GM12874 (cell line): ENCODE measurements around the gene HSP90B1.

Source experiments
- TF ChIP-seq, protein P1 (sequence below): IDR thresholded peaks from 2 replicates; pipeline ENCODE4 v1.5.1; 2011; ENCODE audit warnings: low read depth, mild to moderate bottlenecking, control low read depth, low read length, moderate library complexity; ENCODE audit not compliant: insufficient read depth

Gene HSP90B1

DNA sequence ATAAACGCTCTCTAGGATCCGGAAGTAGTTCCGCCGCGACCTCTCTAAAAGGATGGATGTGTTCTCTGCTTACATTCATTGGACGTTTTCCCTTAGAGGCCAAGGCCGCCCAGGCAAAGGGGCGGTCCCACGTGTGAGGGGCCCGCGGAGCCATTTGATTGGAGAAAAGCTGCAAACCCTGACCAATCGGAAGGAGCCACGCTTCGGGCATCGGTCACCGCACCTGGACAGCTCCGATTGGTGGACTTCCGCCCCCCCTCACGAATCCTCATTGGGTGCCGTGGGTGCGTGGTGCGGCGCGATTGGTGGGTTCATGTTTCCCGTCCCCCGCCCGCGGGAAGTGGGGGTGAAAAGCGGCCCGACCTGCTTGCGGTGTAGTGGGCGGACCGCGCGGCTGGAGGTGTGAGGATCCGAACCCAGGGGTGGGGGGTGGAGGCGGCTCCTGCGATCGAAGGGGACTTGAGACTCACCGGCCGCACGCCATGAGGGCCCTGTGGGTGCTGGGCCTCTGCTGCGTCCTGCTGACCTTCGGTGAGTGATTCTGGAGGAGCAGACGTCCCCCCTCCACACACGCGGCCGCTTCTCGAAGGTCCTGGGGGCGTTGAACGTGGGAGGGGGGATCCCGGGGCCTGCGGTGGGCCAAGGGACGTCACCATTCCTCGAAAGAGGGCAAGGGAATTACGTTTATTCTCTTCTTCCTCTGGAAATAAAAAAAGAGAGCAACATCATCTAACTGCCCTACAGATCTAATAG lies at the start of gene HSP90B1:
TSS of gene HSP90B1 (plus strand) at position 377 of the 753 bp plus-strand sequence. CDS start at position 483, 106 bp downstream.
- TF ChIP-seq, protein P1, sequence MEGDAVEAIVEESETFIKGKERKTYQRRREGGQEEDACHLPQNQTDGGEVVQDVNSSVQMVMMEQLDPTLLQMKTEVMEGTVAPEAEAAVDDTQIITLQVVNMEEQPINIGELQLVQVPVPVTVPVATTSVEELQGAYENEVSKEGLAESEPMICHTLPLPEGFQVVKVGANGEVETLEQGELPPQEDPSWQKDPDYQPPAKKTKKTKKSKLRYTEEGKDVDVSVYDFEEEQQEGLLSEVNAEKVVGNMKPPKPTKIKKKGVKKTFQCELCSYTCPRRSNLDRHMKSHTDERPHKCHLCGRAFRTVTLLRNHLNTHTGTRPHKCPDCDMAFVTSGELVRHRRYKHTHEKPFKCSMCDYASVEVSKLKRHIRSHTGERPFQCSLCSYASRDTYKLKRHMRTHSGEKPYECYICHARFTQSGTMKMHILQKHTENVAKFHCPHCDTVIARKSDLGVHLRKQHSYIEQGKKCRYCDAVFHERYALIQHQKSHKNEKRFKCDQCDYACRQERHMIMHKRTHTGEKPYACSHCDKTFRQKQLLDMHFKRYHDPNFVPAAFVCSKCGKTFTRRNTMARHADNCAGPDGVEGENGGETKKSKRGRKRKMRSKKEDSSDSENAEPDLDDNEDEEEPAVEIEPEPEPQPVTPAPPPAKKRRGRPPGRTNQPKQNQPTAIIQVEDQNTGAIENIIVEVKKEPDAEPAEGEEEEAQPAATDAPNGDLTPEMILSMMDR, result no peak

DNA sequence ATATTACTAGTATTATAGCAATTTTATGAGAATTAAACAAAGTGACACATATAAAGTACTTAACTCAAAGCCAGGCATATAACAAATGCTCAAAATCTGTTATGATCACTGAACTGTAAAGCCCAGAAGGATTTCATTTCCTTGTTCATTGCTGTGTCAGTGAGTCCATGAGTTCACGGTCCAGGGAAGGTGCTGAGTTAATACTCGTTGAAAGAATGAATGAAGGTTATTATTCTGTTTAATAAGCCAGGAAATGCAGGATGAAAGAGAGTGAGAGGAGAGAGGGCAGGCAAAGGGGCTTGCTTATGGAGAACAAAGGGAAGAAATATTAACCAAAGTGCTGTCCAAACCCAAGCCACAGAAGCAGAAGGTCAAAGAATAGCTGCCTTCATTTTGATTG lies 48.9 kb upstream of the HSP90B1 start:
- TF ChIP-seq, protein P1, result no peak

DNA sequence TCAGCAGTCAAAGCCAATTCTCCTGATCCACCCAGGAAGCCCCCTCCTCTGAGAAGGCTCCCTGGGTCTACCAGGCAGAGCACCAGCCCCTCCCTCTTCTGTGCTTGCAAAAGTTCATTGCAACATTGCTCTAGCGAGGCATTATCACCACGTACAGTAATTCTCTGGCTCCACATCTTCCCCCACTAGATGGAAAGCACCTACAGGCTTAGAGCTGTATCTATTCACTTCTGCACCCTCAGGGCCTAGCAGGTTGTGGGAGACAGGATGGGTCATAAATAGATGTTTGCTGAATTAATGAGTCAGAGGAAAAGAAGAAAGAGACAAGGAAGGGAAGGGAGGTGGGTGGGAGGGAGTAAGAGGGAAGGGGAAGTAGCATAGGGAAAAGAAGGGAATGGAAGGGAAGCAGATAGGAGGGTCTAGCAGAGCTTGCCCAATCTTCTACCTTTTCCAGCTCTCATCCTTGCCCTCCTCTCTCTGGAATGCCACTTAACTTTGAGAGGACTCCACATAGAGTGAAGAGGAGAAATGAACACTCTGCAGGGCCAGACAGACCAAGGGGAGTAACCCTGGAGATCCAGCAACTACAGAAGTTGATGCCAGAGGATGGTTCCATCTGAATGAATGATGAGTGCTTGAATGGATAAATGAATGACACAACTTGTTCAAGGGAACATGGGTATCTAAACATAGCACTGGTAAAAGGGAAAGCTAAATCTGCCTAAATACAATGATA lies 47.2 kb upstream of the HSP90B1 start:
- TF ChIP-seq, protein P1, result no peak

DNA sequence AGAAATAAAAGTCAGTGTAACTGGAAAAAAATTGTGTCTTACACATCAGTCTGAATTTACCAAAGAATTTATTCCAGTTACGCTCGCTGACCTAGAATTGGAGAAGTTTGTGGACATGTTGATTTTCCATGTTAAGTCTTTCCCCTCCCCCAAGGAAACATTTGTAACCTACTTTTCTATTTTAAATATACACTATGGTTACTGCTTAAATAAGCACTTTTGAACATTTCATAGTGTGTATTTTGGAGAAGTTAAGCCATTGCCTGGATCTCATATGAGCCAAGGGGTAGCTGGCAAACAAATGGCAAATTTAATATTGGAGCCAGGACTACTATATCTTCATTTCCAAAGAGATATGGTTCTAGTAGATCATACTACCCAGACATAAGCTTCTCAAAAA lies 46.3 kb upstream of the HSP90B1 start:
- TF ChIP-seq, protein P1, result no peak

DNA sequence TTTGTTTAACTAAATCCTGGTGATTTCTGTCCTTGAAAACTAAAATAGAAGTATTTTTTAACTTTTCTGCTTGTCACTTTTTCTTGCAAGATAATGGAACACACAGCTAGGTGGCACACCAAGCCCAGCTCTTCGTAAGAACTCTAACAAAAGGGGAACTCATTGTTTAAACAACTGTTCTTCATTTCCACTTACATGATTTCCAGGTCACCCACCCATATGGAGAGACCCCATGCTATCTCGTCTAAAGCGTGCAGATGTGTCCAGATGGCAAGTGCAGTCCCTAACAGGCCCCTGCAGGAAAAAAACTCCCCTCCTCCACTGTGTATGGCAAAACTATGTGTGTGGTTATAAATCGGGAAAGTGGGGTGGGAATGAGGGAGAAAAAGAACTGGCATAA lies 45.9 kb upstream of the HSP90B1 start:
- TF ChIP-seq, protein P1, result peak; percentile 43; the same call in 1 of the 2 replicates

DNA sequence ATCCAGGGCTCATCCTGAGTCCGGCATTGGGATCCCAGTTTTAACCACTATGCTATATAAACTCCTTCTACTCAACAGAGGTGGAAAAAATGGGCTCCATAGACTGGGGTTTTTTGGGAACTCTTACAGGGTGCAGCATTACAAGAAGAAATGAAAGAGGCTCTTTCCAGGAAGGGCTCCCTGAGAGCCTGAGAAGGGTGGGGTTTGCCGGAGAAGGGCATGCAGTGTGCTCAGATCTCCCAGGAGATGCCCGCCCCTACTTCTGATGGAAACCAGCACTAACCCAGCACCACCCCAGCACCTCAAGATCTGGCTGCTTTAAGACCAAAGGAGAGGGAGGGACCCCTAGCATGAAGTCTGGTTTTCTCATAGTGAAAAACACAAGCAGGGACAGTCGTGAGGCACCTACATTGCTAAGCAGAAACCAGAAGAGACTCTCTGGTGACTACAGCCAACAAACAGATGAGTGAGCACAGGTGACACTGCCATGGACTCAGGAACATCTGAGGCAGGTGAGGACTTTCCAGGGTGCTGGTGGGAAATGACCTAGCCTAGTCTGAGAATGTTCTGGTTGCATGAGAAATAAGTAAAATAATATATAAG lies 43.9 kb upstream of the HSP90B1 start:
- TF ChIP-seq, protein P1, result no peak

DNA sequence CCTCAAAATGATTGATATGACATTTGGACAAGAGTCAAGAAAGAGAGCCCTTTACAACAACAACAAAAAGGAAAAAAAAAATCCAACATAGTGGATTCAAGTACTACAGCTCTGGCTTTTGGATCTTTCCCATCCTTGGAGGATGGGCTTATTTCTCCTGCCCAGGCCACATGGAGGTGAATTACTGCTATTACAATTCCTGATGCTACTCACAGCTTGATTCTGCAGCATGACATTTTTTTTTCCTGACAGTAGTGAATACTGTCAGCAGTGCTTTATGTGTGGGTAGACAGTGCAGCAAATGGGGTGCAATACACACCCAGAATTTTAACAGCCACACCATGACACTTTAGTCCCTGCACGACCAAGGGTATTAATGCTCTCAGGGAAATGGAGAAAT lies 42.5 kb upstream of the HSP90B1 start:
- TF ChIP-seq, protein P1, result no peak
